Gastroesophageal sphincter (tissue), 3 donors: ENCODE data around the gene TXNL4A.

Experiments used
- EP300 ChIP-seq: sonication (generic); formaldehyde crosslinking; IDR thresholded peaks from one replicate; pipeline ENCODE4 v1.6.1; 2017; ENCODE audit warnings: antibody characterized with exemption, mild to moderate bottlenecking
- POLR2A ChIP-seq, 2 donors: fragments of 450-650 bp; IDR thresholded peaks; one replicate each; pipeline ENCODE4 v1.6.1; 2017; ENCODE audit warnings: antibody characterized with exemption in 2 of 2, mild to moderate bottlenecking in 2 of 2, moderate library complexity in 1 of 2
- POLR2AphosphoS5 ChIP-seq: sonication (generic); formaldehyde crosslinking; IDR thresholded peaks from one replicate; pipeline ENCODE4 v1.6.1; 2017; ENCODE audit warnings: antibody characterized with exemption
- TF ChIP-seq, protein P1 (sequence below), 4 experiments: fragments of 200-600 bp in 2 of 4; fragments of 450-650 bp in 2 of 4; sonication (generic) in 1 of 4; IDR thresholded peaks; one replicate each; pipeline ENCODE4 v1.5.1; 2017 to 2019; ENCODE audit warnings: antibody characterized with exemption in 4 of 4, mild to moderate bottlenecking in 2 of 4, moderate library complexity in 2 of 4

DNA sequence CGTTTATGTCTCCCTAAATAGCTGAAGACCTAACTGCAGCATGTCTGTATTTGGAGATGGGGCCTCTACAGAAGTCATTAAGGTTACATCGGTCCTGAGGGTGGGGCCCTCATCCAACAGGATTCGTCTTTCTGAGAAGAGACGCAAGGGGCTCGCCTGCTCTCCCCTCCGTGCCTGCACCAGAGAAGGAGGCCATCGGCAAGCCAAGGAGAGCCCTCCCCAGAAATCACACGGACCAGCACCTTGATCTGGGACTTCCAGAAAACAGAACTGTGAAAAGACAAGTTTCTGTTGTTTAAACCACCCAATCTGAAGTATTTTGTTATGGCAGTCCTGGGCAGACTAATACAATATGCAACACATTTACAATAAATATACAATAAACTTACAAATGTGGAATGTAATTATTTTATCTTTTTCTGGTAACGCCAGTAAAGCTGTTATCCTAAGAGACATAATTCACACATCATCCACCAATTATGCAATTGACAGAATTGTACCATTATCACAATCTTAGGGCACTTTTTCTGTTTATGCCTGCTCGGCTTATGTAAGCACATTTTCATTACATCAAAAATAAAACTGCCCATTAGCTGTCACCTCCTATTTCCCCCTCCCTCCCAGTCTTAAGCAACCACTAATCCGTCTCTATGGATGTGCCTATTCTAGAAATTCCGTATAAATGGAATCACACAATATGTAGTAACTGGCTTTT, 17.8 kb downstream of the TXNL4A start:
- TF ChIP-seq, protein P1, sequence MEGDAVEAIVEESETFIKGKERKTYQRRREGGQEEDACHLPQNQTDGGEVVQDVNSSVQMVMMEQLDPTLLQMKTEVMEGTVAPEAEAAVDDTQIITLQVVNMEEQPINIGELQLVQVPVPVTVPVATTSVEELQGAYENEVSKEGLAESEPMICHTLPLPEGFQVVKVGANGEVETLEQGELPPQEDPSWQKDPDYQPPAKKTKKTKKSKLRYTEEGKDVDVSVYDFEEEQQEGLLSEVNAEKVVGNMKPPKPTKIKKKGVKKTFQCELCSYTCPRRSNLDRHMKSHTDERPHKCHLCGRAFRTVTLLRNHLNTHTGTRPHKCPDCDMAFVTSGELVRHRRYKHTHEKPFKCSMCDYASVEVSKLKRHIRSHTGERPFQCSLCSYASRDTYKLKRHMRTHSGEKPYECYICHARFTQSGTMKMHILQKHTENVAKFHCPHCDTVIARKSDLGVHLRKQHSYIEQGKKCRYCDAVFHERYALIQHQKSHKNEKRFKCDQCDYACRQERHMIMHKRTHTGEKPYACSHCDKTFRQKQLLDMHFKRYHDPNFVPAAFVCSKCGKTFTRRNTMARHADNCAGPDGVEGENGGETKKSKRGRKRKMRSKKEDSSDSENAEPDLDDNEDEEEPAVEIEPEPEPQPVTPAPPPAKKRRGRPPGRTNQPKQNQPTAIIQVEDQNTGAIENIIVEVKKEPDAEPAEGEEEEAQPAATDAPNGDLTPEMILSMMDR (IDR thresholded peaks at IDR 0.05) = no peak
- TF ChIP-seq POLR2AphosphoS5 (no peak), POLR2A (IDR thresholded peaks at IDR 0.05) (no peak), EP300 (no peak)
